ENCODE data around the gene NAGPA. TPM values are rescaled to one million over a fixed set of nuclear protein-coding genes. Genes with fewer than 3 reads are reported as not detected.

NAGPA gene
- total RNA-seq, 4 donors from 2014 or later, result 19.6 to 34.7 (median 26.0) TPM

GRCh38 chr16:5004311-5004710 is 29.4 kb downstream of the NAGPA start:
- whole genome bisulfite sequencing, 2 donors, result 67% methylated on average over 1 to 3 of the region's 5 CpGs
- H3K4me3 ChIP-seq, result no peak overlapping the region
- no peak for TF ChIP-seq CTCF (IDR thresholded peaks at IDR 0.05)
- no peak for TF ChIP-seq POLR2A (IDR thresholded peaks at IDR 0.05)

GRCh38 chr16:5003828-5004227 is 29.9 kb downstream of the NAGPA start:
- H3K4me1 ChIP-seq, result no peaks in the 10 kb centered on the region
- 85 to 92% methylated on average over 5 to 9 of the region's 10 CpGs for WGBS, 2 donors
- H3K4me3 ChIP-seq, result no peak overlapping the region
- DNase-seq, result no peak
- no peaks in the 10 kb centered on the region for H3K36me3 ChIP-seq
- intact Hi-C loops (cut with DNase I), result no loop called here
- H3K27ac ChIP-seq, result no peak overlapping the region
- TF ChIP-seq CTCF (IDR thresholded peaks at IDR 0.05) (no peak), POLR2A (IDR thresholded peaks at IDR 0.05) (no peak)
- H3K9me3 ChIP-seq, result no peaks in the 10 kb centered on the region
- H3K27me3 ChIP-seq, result peaks cover 0 to 12% (median 0%) of the 10 kb centered on the region in 4 donors

More at GRCh38 chr16:5004311-5004710, 29.4 kb downstream of the NAGPA start:
- Histone ChIP-seq H3K9me3 (no peaks in the 10 kb centered on the region), H3K4me1 (no peaks in the 10 kb centered on the region), H3K27me3 (peaks cover 0 to 12% (median 0%) of the 10 kb centered on the region in 4 donors), H3K27ac (no peak overlapping the region), H3K36me3 (no peaks in the 10 kb centered on the region)
- intact Hi-C loops (cut with DNase I), result no loop called here
- no peak for DNase-seq

GRCh38 chr16:5003211-5003610 is 30.5 kb downstream of the NAGPA start:
- no peak overlapping the region for H3K4me3 ChIP-seq
- H3K27ac ChIP-seq, result no peak overlapping the region
- no peaks in the 10 kb centered on the region for H3K36me3 ChIP-seq
- no peak for DNase-seq
- 40 to 60% methylated on average over 1 to 5 of the region's 12 CpGs for WGBS, 2 donors
- H3K4me1 ChIP-seq, result no peaks in the 10 kb centered on the region
- intact Hi-C loops (cut with DNase I), result no loop called here
- no peaks in the 10 kb centered on the region for H3K9me3 ChIP-seq
- peaks cover 0 to 8% (median 0%) of the 10 kb centered on the region in 4 donors for H3K27me3 ChIP-seq
- no peak for TF ChIP-seq CTCF (IDR thresholded peaks at IDR 0.05)
- no peak for TF ChIP-seq POLR2A (IDR thresholded peaks at IDR 0.05)

- no peak overlapping the region for H3K27ac ChIP-seq
- TF ChIP-seq POLR2A (IDR thresholded peaks at IDR 0.05), result no peak
- no peak for TF ChIP-seq CTCF (IDR thresholded peaks at IDR 0.05)
- no peaks in the 10 kb centered on the region for H3K9me3 ChIP-seq
- H3K4me3 ChIP-seq, result no peak overlapping the region
- intact Hi-C loops (cut with DNase I), result no loop called here
- no peak for DNase-seq
- H3K27me3 ChIP-seq, result peaks cover 0 to 7% (median 0%) of the 10 kb centered on the region in 4 donors
- H3K36me3 ChIP-seq, result no peaks in the 10 kb centered on the region
- no peaks in the 10 kb centered on the region for H3K4me1 ChIP-seq
- whole genome bisulfite sequencing, 2 donors, result 68 to 69% methylated on average over 2 to 3 of the region's 3 CpGs
Measured at GRCh38 chr16:5002699-5003143, 31.0 kb downstream of the NAGPA start.

GRCh38 chr16:5001986-5002385 is 31.7 kb downstream of the NAGPA start:
- H3K36me3 ChIP-seq, result no peaks in the 10 kb centered on the region
- H3K9me3 ChIP-seq, result no peaks in the 10 kb centered on the region
- no peak for DNase-seq
- WGBS, 2 donors, result 54 to 69% methylated on average over 5 to 6 of the region's 6 CpGs
- no peaks in the 10 kb centered on the region for H3K4me1 ChIP-seq
- no peak overlapping the region for H3K27ac ChIP-seq
- no peak overlapping the region for H3K4me3 ChIP-seq
- intact Hi-C loops (cut with DNase I), result no loop called here
- no peak for TF ChIP-seq CTCF (IDR thresholded peaks at IDR 0.05)
- H3K27me3 ChIP-seq, result peaks cover 0 to 7% (median 0%) of the 10 kb centered on the region in 4 donors

Measured in esophagus squamous epithelium (tissue), 5 donors.